ENCODE results near the gene GSTM3.
"Not testable (repeated sequence)": the region's sequence is repeated elsewhere in the genome, so short reads cannot be mapped to it uniquely, and the experiment has no call there.

Gene GSTM3

GRCh38 chr1:109695138-109695537 lies 45.7 kb downstream of the GSTM3 start:
- not testable (repeated sequence) for DNase-seq (ENCODE audit: low spot score)

DNA sequence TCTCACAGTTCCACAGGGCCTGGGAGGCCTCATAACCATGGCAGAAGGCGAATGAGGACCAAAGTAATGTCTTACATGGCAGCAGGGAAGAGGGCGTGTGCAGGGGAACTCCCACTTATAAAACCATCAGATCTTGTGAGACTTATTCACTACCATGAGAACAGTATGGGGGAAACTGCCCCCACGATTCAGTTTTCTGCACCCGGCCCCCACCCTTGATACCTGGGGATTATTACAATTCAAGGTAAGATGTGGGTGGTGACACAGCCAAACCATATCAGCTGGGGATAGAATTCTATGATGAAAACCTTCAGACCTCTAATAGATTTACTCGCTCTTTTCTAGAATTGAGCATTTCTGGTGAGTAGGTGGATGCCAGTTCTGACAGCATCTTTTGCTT lies 46.4 kb downstream of the GSTM3 start:
- not testable (repeated sequence) for DNase-seq (ENCODE audit: low spot score)

- no peak for DNase-seq (ENCODE audit: low spot score)
Measured at GRCh38 chr1:109691759-109692158, 49.1 kb downstream of the GSTM3 start.

- DNase-seq (ENCODE audit: low spot score) = no peak
Measured at GRCh38 chr1:109689844-109690405, 50.9 kb downstream of the GSTM3 start.

DNA sequence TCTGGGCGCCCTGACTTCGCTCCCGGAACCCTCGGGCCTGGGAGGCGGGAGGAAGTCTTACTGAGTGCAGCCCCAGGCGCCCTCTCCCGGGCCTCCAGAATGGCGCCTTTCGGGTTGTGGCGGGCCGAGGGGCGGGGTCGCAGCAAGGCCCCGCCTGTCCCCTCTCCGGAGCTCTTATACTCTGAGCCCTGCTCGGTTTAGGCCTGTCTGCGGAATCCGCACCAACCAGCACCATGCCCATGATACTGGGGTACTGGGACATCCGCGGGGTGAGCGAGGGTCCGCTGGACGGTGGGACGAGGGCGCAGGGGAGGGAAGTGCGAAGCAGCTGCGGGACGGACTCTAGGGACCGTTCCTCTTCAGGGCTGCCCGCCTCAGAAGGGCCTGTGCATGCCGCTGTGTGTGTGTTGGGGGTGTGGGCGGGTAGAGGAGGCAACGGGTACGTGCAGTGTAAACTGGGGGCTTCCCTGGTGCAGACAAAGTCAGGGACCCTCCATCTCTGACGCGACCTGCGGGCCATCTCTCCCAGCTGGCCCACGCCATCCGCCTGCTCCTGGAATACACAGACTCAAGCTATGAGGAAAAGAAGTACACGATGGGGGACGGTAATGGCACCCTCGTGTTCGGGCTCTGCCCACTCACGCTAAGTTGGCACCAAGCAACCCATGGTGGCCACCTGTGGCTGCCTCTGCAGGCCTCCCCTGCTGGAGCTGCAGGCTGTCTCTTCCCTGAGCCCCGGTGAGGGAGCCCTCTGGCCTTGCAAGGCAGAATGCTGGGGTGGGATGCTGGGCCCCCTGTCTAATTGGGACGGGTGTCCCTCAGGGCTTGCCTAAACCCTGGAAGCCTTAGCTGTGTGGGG lies 53.0 kb downstream of the GSTM3 start, which contains the start of gene GSTM1:
TSS of gene GSTM1 (plus strand) at position 177 of the 859 bp plus-strand sequence. CDS start at position 234, 57 bp downstream.
- DNase-seq (ENCODE audit: low spot score) = no peak

GRCh38 chr1:109687109-109687508 lies 53.7 kb downstream of the GSTM3 start:
- DNase-seq (ENCODE audit: low spot score) = not testable (repeated sequence)

- DNase-seq (ENCODE audit: low spot score) = not testable (repeated sequence)
Measured at GRCh38 chr1:109685890-109686289, 54.9 kb downstream of the GSTM3 start.

DNA sequence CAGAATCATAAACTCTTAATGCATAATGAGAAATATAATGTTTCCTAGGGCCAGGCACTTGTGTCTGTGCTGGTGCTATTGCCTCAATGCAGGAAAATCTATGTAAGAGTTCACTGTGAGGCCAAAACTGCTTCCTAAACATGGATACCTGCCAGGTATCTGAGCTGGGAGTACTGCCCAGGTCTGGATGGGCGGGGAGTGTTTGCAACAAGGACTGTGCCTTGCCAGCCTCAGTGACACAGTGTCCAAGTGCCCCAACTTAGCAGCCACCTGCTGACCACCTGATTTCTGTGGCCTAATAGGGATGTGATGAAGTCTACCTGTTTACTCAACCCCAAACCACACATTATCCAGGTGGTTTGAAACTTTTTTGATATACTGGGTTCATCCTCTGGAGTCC lies 55.4 kb downstream of the GSTM3 start:
- not testable (repeated sequence) for DNase-seq (ENCODE audit: low spot score)

GRCh38 chr1:109684777-109685176 lies 56.1 kb downstream of the GSTM3 start:
- not testable (repeated sequence) for DNase-seq (ENCODE audit: low spot score)

Measured in CD4-positive, alpha-beta T cell treated with Interleukin-2 at 100 ng/mL for 4 hours (primary cell).